ENCODE measurements around the gene GPNMB.

GRCh38 chr7:23283086-23283485 lies 36.5 kb downstream of the GPNMB start:
- TF ChIP-seq EZH2 (IDR thresholded peaks at IDR 0.05; ENCODE audit: low read depth) (no peak), CTCF (conservative IDR thresholded peaks at IDR 0.05) (no peak)
